ENCODE data around the gene ARHGAP26. TPM values are rescaled to one million over a fixed set of nuclear protein-coding genes. Genes with fewer than 3 reads are reported as not detected.
"Not testable (repeated sequence)": the region's sequence is repeated elsewhere in the genome, so short reads cannot be mapped to it uniquely, and the experiment has no call there.

ARHGAP26 gene
- total RNA-seq, 1 experiment from 2014 or later, result 34.5 TPM

DNA sequence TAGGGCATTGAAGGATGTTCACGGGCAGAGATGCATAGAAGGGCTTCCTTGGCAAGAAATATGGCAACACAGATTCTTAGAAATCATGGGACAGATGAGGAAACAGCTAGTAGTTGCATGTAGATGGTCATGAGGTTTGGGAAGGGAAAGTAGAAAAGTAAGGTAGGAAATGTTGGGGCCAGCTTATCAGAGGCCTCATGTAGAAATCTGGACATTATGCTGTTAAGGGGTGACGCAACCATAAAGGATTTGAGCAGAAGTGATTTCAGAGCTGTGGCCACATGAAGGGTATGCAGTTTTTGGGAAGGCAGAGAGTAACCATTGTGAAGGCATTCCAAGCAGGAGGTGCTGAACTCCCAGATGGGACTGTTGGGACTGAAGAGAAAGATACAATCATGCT, 224.0 kb downstream of the ARHGAP26 start:
- Histone ChIP-seq H3K79me2 (ENCODE audit: insufficient read depth, low read length) (no peaks in the 10 kb centered on the region), H3K9me2 (ENCODE audit: insufficient read depth) (no peaks in the 10 kb centered on the region), H3K9me3 (ENCODE audit: control insufficient read depth in 1 of 2, insufficient read depth in 1 of 2, low read depth in 1 of 2, low read length in 2 of 2) (no peaks in the 10 kb centered on the region), H3K4me2 (ENCODE audit: low read length) (no peak overlapping the region), H3K9ac (ENCODE audit: low read length) (no peak overlapping the region), H4K20me1 (ENCODE audit: insufficient read depth) (no peaks in the 10 kb centered on the region), H3K27me3 (ENCODE audit: insufficient read depth, low read length) (no peaks in the 10 kb centered on the region), H3K27ac (ENCODE audit: low read depth, low read length) (no peak overlapping the region), H3K4me1 (ENCODE audit: control insufficient read depth in 1 of 2, insufficient read depth in 2 of 2, low read length in 2 of 2) (no peaks in the 10 kb centered on the region), H3K4me3 (replicated peaks in 1 of 2; ENCODE audit: low read depth in 1 of 2, low read length in 2 of 2) (no peak overlapping the region), H3K36me3 (ENCODE audit: control insufficient read depth in 1 of 2, insufficient read depth in 2 of 2, low read length in 2 of 2) (no peaks in the 10 kb centered on the region), H2AFZ (ENCODE audit: low read depth, low read length, poor library complexity, severe bottlenecking) (no peak overlapping the region)
- no TSS peak for BruUV-seq (replicated peaks)
- ChIA-PET RAD21 (ENCODE audit: low non-redundant PET in 1 of 2, low total read pairs in 2 of 2, uncharacterized antibody in 2 of 2, unreplicated experiment in 2 of 2) (no interaction called here), CTCF (no interaction called here), POLR2A (no interaction called here)
- intact Hi-C loops (cut with micrococcal nuclease), result no loop called here
- TF ChIP-seq, protein P1, sequence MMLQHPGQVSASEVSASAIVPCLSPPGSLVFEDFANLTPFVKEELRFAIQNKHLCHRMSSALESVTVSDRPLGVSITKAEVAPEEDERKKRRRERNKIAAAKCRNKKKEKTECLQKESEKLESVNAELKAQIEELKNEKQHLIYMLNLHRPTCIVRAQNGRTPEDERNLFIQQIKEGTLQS (IDR thresholded peaks at IDR 0.05), result no peak
- TF ChIP-seq CEBPB (IDR thresholded peaks at IDR 0.05; ENCODE audit: low read depth) (no peak), ZFX (IDR thresholded peaks at IDR 0.05) (no peak), SIN3A (IDR thresholded peaks at IDR 0.05; ENCODE audit: low read depth) (no peak), SRF (IDR thresholded peaks at IDR 0.05; ENCODE audit: low read depth) (no peak), ZNF274 (IDR thresholded peaks at IDR 0.05; ENCODE audit: low read depth, low read length) (no peak), TCF7L2 (IDR thresholded peaks at IDR 0.05; ENCODE audit: borderline replicate concordance, extremely low read depth, insufficient read depth, insufficient read length) (no peak), POLR2AphosphoS5 (IDR thresholded peaks at IDR 0.05; ENCODE audit: low read depth, low read length) (no peak), JUND (IDR thresholded peaks at IDR 0.05) (no peak), EZH2phosphoT487 (IDR thresholded peaks at IDR 0.05; ENCODE audit: borderline replicate concordance) (no peak), EGR1 (IDR thresholded peaks at IDR 0.05; ENCODE audit: low read depth) (no peak), CBX3 (IDR thresholded peaks at IDR 0.05; ENCODE audit: low read depth) (no peak)
- TF ChIP-seq, protein P2, sequence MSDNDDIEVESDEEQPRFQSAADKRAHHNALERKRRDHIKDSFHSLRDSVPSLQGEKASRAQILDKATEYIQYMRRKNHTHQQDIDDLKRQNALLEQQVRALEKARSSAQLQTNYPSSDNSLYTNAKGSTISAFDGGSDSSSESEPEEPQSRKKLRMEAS (IDR thresholded peaks at IDR 0.05), result no peak
- TF ChIP-seq, protein P3, sequence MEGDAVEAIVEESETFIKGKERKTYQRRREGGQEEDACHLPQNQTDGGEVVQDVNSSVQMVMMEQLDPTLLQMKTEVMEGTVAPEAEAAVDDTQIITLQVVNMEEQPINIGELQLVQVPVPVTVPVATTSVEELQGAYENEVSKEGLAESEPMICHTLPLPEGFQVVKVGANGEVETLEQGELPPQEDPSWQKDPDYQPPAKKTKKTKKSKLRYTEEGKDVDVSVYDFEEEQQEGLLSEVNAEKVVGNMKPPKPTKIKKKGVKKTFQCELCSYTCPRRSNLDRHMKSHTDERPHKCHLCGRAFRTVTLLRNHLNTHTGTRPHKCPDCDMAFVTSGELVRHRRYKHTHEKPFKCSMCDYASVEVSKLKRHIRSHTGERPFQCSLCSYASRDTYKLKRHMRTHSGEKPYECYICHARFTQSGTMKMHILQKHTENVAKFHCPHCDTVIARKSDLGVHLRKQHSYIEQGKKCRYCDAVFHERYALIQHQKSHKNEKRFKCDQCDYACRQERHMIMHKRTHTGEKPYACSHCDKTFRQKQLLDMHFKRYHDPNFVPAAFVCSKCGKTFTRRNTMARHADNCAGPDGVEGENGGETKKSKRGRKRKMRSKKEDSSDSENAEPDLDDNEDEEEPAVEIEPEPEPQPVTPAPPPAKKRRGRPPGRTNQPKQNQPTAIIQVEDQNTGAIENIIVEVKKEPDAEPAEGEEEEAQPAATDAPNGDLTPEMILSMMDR (IDR thresholded peaks at IDR 0.05 in 2 of 3, conservative IDR thresholded peaks at IDR 0.05 in 1 of 3; ENCODE audit: borderline replicate concordance in 1 of 3, insufficient read depth in 1 of 3, low read depth in 2 of 3, low read length in 2 of 3), result no peak
- TF ChIP-seq, protein P4, sequence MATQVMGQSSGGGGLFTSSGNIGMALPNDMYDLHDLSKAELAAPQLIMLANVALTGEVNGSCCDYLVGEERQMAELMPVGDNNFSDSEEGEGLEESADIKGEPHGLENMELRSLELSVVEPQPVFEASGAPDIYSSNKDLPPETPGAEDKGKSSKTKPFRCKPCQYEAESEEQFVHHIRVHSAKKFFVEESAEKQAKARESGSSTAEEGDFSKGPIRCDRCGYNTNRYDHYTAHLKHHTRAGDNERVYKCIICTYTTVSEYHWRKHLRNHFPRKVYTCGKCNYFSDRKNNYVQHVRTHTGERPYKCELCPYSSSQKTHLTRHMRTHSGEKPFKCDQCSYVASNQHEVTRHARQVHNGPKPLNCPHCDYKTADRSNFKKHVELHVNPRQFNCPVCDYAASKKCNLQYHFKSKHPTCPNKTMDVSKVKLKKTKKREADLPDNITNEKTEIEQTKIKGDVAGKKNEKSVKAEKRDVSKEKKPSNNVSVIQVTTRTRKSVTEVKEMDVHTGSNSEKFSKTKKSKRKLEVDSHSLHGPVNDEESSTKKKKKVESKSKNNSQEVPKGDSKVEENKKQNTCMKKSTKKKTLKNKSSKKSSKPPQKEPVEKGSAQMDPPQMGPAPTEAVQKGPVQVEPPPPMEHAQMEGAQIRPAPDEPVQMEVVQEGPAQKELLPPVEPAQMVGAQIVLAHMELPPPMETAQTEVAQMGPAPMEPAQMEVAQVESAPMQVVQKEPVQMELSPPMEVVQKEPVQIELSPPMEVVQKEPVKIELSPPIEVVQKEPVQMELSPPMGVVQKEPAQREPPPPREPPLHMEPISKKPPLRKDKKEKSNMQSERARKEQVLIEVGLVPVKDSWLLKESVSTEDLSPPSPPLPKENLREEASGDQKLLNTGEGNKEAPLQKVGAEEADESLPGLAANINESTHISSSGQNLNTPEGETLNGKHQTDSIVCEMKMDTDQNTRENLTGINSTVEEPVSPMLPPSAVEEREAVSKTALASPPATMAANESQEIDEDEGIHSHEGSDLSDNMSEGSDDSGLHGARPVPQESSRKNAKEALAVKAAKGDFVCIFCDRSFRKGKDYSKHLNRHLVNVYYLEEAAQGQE (IDR thresholded peaks at IDR 0.05; ENCODE audit: low read depth), result no peak
- DNase-seq (ENCODE audit: low read depth, low spot score) (no peak), ATAC-seq (no peak)

DNA sequence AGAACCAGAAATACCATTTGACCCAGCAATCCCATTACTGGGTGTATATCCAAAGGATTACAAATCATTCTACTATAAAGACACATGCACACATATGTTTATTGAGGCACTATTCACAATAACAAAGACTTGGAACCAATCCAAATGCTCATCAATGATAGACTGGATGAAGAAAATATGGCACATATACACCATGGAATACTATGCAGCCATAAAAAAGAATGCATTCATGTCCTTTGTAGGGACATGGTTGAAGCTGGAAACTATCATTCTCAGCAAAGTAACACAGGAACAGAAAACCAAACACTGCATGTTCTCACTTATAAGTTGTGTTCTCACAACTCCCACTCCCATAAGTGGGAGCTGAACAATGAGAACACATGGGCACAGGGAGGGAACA, 225.4 kb downstream of the ARHGAP26 start:
- H3K27ac ChIP-seq (ENCODE audit: low read depth, low read length); H3K4me2 ChIP-seq (ENCODE audit: low read length); H3K36me3 ChIP-seq (ENCODE audit: control insufficient read depth in 1 of 2, insufficient read depth in 2 of 2, low read length in 2 of 2); H3K79me2 ChIP-seq (ENCODE audit: insufficient read depth, low read length); DNase-seq (ENCODE audit: low read depth, low spot score); ATAC-seq; H3K9me3 ChIP-seq (ENCODE audit: control insufficient read depth in 1 of 2, insufficient read depth in 1 of 2, low read depth in 1 of 2, low read length in 2 of 2); POLR2A ChIA-PET; intact Hi-C loops (cut with micrococcal nuclease); H3K27me3 ChIP-seq (ENCODE audit: insufficient read depth, low read length); RAD21 ChIA-PET (ENCODE audit: low non-redundant PET in 1 of 2, low total read pairs in 2 of 2, uncharacterized antibody in 2 of 2, unreplicated experiment in 2 of 2); H2AFZ ChIP-seq (ENCODE audit: low read depth, low read length, poor library complexity, severe bottlenecking); H3K9ac ChIP-seq (ENCODE audit: low read length); BruUV-seq (replicated peaks); H3K4me3 ChIP-seq (replicated peaks in 1 of 2; ENCODE audit: low read depth in 1 of 2, low read length in 2 of 2); H3K4me1 ChIP-seq (ENCODE audit: control insufficient read depth in 1 of 2, insufficient read depth in 2 of 2, low read length in 2 of 2); CTCF ChIA-PET; H4K20me1 ChIP-seq (ENCODE audit: insufficient read depth); H3K9me2 ChIP-seq (ENCODE audit: insufficient read depth): not testable (repeated sequence)
